HG02623 (cell line): Measurements from ENCODE around the gene CYP27B1.
"Not testable (repeated sequence)": the region's sequence is repeated elsewhere in the genome, so short reads cannot be mapped to it uniquely, and the experiment has no call there.

Experiments
- ATAC-seq: cut with Tn5 transposase; IDR thresholded peaks from one replicate; pipeline ENCODE4 v1.9.1; 2021; ENCODE audit warnings: moderate library complexity; ENCODE audit not compliant: unreplicated experiment

The CYP27B1 gene

DNA sequence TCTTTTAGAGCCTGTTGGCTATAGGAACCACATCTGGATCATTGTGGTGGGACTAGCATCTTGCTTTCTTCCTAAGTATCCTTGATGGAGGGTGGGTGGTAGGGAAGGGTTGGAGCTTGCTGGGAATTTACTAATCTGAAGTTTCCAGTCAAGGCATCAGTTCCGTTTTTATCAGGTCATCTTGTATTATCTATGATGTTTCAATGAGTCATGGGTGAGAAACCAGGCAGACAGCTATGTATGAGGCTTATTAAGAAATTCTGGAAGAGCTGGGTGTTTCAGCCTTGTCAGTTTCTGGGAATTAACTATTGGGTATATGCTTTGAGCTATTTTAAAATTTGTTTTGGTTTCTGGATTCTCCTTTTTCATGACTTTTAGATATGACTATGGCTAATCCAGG lies 27.0 kb upstream of the CYP27B1 start:
- ATAC-seq = no peak

DNA sequence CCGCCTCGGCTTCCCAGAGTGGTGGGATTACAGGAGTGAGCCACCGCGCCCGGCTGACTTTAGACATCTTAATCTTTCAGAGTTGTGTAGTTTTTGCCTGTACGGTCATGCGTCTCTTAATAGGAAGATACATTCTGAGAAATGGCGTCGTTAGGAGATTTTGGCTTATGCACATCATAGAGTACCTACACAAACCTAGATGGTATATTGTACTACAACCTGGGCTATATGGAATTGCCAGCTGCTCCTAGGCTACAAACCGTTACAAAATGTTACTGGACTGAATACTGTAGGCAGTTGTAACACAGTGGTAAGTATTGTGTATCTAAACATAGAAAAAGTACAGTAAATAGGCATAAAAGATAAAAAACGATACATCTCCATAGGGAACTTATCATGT lies 17.0 kb upstream of the CYP27B1 start:
- ATAC-seq = no peak

DNA sequence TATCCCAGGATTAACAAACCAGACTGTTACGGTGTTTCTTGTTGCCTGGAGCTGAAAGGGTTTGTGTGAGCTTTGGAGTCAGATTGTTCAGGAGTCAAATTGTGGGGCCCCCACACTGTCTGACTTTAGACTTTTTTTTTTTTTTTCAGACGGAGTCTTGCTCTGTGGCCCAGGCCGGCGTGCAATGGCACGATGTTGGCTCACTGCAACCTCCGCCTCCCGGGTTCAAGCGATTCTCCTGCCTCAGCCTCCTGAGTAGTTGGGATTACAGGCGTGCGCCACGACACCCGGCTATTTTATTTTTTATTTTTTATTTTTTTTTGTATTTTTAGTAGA lies 16.6 kb upstream of the CYP27B1 start:
- ATAC-seq = no peak

DNA sequence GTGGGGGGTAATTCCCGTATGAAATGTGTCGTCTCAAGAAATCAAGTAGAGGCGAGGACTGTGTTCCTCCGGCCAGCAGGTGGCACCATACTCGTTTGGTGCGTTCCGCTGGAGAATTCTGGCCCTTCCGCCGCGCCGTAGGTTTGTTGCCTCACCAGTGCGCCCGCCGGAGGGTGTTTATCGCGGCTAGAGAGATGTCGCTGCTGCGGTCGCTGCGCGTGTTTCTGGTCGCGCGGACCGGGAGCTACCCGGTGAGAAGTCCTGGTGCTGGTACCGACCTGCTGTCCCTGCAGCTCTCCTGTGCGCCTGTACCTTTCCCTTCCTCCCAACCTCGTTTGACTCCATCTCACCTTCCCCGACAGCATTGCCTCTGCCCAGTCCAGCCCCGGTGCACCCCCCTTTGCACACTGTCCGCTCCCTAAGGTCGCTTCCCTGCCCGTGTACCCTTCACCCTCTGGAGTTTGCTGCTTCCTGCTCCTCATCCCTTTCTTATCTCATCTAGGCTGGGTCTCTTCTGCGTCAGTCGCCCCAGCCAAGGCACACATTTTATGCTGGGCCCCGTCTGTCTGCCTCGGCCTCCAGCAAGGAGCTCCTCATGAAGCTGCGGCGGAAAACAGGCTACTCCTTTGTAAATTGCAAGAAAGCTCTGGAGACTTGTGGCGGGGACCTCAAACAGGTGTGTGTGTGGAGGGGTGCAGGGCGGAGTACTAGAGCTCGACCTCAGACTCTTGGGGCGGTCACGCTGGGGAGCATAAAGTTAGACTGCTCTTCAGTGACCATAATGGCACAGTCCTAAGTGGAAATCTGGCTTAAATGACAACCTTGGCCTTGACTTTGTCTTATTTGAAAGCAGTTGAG lies 16.0 kb upstream of the CYP27B1 start, which contains the start of gene TSFM:
TSFM (plus strand) TSS at position 180 of the 858 bp plus-strand sequence; CDS start at position 195, 15 bp downstream.
- peak; percentile 77 for ATAC-seq

DNA sequence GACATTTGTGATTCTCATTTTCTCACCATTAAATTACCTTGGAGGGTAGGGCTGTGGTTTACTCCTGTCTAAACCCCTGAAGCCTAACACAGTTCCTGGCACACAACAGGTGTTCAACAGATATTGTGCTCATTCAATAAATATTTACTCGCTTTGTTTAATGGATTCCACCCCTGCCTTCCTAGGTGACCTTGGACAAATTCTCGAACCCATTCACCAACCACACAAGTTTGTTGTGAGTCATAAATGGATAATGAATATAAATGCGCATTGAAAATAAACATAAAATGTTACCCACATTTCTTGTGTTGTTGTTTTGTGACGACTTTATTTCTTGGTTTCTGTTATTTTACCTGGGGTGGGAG lies 15.3 kb upstream of the CYP27B1 start:
- no peak for ATAC-seq

DNA sequence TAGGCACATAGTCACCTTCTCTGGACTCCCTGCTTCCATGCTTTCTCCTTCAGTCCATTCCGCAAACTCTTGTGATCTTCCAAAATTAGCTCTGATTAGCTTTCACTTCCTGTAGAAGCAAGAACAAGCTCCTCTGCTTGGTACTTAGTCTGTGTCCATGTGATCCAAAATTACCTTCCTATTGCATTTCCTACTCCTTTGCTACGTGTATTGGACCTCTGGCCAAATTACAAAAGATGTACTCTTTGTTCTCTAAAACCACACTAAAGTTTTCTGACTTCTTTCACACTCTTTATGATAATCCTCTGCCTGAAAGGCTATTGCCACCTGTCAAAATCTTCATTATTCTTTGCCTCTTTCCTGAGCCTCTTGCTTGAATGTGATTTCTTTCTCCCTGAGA lies 14.9 kb upstream of the CYP27B1 start:
- no peak for ATAC-seq

DNA sequence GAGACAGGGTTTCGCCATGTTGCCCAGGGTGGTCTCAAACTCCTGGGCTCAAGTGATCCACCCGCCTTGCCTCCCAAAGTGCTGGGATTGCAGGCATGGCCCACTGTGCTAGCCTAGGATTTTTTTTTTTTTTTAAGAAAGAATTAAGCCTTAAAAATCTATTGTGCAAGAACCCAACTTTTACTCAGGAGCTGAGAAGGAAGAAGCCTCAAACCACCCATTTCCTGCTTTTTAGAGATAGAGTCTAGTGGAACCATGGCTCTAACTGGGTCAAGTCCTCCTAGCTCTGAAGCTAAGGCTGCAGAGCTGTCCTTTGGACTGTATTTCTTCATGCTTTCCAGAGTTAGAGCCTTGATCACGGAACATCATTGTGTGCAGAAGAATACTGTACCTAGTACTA lies 14.4 kb upstream of the CYP27B1 start:
- ATAC-seq = no peak

DNA sequence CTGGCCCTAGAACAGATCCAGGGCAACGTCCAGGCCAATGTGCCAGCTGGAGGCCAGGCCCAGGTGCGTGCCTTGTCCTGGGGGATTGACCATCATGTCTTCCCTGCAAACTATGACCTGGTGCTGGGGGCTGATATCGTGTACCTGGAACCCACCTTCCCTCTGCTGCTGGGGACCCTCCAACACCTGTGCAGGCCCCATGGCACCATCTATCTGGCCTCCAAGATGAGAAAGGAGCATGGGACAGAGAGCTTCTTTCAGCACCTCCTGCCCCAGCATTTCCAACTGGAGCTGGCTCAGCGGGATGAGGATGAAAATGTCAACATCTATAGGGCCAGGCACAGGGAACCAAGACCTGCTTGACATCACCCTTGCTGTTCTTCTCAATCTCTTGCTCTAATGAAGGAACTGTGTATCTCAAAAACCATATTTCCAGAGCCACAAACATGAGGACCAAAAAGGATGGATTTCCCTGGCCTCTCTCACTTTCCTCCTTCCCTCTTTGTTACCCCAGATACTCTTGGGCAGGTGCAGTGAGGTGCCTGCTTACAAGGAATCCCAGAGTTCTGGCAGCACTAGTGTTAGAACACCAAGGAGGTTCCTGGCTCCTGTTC lies 13.5 kb upstream of the CYP27B1 start:
- no peak for ATAC-seq

DNA sequence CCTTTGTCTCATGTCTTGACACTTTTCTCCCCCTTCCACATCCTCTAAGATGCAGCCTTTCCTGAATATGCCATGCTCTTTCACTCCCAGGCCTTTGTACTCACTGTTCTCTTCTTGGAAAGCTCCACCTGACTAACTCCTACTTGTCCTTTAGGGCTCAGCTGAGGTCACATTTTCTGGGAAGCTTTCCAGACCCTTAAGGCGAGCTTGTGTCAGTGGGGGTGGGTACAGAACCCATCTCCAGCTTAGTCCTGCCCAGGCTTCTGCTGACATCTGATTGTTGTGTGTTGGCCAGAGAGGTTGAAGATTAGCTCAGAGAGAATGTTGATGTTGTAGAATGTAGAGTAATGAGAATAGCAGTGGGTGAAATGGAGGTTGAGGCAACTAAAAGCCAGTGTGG lies 12.9 kb upstream of the CYP27B1 start:
- ATAC-seq = no peak

DNA sequence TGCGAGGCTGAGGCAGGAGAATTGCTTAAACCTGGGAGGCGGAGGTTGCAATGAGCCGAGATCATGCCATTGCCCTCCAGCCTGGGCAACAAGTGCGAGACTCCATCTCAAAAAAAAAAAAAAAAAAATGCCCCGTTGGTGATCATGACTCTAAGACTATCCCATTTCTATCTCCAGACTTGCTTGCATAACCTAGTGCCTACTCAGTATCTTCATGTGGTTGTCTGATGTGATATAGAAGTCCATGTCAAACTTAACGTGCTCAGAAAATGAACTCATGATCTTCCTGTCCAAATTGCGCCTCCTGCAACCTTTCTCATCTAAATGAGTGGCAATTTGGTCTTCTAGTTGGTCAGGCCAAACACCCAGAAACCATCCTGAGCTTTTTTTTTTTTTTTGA lies 11.0 kb upstream of the CYP27B1 start:
- no peak for ATAC-seq

DNA sequence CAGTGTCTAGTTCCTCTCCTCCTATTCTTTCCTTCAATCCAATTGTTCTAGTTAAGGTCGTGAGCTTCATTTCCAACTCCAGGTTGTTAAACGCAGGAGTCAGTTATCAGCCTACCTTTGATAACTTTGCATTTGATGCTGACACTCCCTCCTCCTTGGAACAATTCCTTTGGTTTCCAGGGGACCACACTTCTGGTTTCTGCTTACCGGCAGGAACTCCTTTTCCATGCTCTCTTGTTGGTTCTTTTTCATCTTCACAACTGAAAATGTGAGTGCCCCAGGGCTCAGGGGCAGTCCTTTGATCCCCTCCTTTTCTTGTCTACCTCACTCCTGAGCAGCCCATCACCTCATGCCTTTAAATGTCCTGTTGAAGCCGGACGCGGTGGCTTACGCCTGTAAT lies 10.5 kb upstream of the CYP27B1 start:
- ATAC-seq = no peak

DNA sequence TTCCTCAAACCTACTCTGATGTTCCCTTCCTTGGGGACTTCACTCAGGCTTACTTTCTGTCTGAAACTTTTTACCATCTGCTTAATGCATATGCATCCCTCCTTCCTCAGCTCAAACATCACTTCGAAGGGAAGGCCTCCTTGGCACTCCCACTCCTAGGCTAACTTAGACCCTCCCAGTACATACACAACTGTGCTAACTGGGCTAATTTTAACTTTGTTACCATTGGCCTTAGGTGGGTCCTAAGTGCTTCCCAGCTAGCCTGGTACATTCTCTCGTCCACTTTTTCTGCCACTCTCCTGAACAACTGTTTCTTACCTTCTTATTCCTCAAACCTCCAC lies 9.3 kb upstream of the CYP27B1 start:
- no peak for ATAC-seq

DNA sequence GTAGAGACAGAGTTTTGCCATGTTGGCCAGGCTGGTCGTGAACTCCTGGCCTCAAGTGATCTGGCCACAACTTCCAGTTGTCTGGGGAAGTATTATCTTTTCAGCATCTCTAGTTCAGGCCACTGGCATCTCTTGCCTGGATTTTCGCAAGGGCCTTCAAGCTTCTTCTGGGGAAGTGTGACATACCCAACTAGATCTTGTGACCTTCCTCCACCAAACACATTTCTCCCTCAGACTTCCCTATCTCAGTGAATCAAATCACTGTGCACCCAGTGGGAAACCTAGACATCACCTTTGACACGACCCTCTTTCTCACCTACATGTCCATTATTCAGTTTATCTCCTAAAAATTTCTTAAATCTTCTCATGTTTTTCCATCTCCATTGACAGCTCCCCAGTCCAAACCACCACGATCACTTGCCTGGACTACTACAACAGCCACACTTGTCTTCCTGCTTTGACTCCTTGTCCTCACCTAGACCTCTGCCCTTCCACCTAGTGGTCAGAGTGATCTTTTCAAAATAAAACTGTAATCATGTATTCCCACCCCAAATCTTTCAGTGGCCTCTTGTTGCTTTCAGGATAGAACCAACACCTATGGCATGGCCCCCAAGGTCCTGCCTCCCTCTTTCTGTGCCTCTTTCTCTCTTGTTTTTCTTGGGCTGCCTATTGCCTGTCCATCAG lies 8.8 kb upstream of the CYP27B1 start:
- no peak for ATAC-seq

DNA sequence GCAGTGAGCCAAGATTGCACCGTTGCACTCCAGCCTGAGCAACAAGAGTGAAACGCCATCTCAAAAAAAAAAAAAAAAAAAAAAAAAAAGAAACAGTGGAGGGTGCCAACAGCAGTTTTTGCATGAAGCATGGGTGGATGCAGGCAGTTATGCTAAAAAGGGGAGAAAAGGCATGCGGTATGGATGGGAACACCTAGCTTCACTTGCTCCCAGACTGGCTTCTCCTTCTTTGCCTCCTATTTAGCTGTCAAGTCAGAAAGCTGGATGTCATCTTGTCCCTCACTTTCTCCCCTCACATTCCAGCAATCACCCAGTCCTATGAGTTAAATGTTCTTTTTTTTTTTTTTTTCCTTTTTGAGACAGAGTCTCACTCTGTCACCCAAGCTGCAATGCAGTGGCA lies 8.2 kb upstream of the CYP27B1 start:
- ATAC-seq = no peak

DNA sequence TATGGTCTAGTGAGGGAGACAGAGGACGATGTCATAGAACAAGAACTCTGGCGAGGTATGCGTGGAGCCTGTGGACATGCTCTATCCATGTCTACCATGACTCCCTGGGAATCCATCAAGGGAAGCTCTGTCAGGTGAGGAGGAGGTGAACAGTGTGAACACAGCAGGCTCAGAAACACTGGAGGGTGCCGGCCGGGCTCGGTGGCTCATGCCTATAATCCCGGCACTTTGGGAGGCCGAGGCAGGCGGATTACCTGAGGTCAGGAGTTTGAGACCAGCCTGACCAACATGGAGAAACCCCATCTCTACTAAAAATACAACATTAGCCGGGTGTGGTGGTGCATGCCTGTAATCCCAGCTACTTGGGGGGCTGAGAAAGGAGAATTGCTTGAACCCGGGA lies 7.8 kb upstream of the CYP27B1 start:
- ATAC-seq = not testable (repeated sequence)

DNA sequence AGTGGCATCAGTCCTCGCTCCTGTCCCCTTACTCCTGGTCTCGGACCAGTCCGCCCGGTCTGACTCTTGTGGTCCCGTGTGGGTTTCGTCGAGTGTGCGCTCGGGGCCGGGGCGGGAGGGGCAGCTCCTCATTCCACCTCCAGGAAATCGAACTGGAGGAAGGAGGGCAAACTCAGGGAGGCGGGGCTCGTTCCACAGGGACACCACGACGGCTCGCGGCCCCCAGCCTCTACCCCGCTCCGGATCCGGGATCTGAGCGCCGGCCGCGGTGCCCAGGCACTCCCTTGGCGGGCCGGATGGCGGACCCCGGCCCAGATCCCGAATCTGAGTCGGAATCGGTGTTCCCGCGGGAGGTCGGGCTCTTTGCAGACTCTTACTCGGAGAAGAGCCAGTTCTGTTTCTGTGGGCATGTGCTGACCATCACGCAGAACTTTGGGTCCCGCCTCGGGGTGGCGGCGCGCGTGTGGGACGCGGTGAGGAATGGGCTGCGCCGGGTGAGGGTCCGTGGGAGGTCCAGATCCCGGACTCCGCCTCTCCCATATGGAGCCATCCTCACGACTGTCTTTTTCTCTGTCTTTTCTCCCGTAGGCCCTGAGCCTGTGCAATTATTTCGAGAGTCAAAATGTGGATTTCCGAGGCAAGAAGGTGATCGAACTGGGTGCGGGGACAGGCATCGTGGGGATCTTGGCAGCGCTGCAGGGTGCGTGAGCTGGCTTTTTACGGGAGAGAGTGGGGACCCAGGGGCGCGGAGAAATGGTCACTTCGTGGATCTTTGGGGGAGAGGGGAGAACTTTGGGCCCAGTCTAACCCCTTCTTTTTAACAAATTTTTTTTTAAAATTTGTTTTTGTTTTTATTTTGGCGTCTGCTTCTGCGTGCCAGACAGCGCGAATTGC lies 5.8 kb upstream of the CYP27B1 start, which contains the start of gene EEF1AKMT3:
EEF1AKMT3 (plus strand) TSS at position 186 of the 894 bp plus-strand sequence; CDS start at position 297, 111 bp downstream.
- peak; percentile 26 for ATAC-seq

DNA sequence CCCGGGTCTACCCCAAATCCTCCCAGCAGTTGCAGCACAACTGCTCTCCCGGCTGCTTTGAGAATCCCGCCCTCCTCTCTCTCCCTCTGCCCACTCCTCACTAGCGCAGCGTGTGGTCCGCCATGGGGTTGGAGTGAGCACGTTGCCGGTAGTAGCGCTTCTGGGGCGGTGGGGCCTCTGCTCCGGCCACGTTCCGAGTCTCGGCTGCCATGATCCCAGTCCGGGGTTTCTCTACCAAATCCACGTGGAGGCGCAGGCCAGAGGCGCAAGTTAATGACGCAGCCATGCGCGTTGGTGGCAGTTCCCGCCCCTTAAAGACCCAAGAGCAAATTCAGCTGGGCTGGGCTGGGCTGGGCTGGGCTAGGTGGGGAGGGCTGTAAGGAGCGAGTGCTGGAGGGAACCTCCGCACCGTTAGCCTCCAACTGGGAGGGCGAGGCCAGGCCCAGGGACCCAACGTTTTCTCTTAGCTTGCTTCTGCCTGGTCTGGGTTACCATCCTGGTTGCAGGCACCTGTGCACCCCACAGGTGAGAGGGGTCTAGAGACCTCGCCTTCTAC lies 5.1 kb upstream of the CYP27B1 start, which contains the start of gene METTL1:
METTL1 (minus strand) TSS at position 233 of the 556 bp plus-strand sequence; CDS start at position 211, 22 bp downstream.
- peak; percentile 71 for ATAC-seq

DNA sequence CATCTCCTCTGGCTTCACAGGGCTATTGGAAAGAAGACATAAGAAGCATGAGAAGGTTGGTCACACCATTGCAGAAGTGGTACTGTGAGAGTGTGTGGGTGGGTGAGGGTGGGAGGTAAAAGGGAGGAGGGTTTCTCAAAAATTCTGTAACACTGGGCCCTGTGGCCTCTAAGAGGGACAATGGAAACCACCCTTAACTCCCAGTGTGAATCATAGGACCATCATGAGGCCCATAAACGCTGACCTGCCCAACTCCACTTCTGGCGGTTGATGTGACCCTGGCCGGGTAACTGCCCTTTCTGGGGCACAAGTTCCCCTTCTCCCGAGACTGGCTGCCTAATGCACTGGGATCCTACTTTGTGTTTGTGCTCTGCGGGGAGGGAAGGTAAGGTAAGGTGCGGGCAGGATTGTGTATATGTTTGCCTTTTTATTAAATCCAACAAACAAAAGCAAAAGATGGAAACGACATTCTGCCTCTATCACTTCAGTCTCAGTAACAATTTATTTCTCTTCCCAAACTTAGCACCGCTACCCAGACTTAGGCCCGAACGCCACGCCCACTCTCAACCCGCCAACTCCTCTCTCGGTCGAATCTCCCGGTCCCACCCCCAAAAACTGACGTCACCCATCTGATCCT lies 4.5 kb upstream of the CYP27B1 start:
- ATAC-seq = peak; percentile 62

DNA sequence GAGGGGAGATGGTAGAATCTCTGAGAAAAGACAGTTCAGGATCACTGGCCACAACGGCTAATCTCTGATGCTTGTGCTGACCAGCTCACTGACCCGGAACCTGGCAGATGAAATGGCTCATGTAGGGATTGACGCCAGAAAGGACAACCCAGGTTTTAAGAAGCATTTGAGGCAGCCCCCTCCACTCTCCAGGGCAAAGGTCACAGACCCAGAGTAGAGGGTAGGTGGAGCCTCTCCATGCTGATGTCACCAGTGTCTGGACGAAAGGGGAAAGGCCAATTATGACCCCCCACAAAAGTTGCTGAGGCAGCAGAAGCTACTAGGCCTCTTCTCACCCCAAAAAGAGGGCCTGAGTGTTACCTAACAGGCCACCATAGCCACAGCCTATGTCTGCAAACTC lies 3.9 kb upstream of the CYP27B1 start:
- ATAC-seq = no peak

DNA sequence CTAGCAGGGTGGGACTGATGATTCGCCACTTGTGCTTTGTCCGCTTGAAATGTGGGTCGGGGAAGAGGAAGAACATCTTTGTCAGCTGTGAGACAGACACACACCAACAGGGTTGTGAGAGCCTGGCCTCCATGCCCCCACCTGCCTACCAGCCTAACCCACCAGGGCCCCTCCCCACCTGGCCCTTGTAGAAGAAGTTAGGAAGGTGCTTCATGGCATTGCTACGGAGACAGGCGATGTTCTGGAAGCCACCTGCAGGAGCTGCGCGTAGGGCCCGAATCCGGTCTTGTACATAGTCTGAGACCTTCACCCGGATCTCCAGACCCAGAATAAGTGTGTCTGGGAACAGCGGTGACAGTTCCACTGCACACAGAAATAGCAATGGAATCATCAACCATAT lies 2.7 kb upstream of the CYP27B1 start:
- ATAC-seq = no peak
